ENCODE results near the gene LAIR1. TPM values are rescaled to one million over a fixed set of nuclear protein-coding genes. Genes with fewer than 3 reads are reported as not detected.

The LAIR1 gene
- polyA plus RNA-seq, 1 donor (not counting 4 experiments of a cell fraction or from before 2014, with no cell fraction given), result not detected

DNA sequence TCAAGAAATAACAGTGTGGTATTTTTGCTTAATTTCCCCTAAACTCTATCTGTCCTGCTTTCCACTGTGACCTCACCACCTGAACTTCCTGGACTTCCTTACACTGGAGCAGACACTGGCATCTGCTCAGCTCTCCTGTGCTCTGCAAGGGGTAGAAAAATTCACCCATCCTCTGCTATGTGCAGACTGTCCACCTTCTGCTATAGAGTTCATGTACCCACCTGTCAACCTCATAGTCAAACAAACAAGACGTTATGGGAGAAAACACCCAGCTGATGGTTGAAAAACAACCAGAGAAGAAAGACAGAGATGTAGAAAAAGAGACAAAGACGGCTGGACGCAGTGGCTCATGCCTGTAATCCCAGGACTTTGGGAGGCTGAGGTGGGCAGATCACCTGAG lies 12.2 kb downstream of the LAIR1 start:
- Histone ChIP-seq H3K27me3 (ENCODE audit: control insufficient read depth, extremely low read depth, insufficient read depth, low read length) (no peaks in the 10 kb centered on the region), H3K36me3 (ENCODE audit: control insufficient read depth in 2 of 2, extremely low read depth in 1 of 2, insufficient read depth in 2 of 2, low read length in 2 of 2) (no peaks in the 10 kb centered on the region), H3K79me2 (ENCODE audit: control insufficient read depth, insufficient read depth, low read length) (no peaks in the 10 kb centered on the region), H4K20me1 (ENCODE audit: control insufficient read depth, extremely low read depth, insufficient read depth, low read length) (no peaks in the 10 kb centered on the region), H2AFZ (ENCODE audit: control insufficient read depth, low read length) (no peak overlapping the region), H3K9ac (ENCODE audit: control insufficient read depth, extremely low read depth, insufficient read depth, low read length) (no peak overlapping the region), H3K4me1 (ENCODE audit: control insufficient read depth, extremely low read depth, insufficient read depth, low read length) (no peaks in the 10 kb centered on the region), H3K9me1 (ENCODE audit: control insufficient read depth, extremely low read depth, insufficient read depth, low read length) (no peaks in the 10 kb centered on the region), H3K27ac (ENCODE audit: control insufficient read depth, insufficient read depth, low read length) (no peak overlapping the region), H3K4me2 (ENCODE audit: control insufficient read depth, extremely low read depth, insufficient read depth, low read depth, low read length) (no peak overlapping the region), H3K9me3 (ENCODE audit: control insufficient read depth, low read depth, low read length) (peaks cover 2% of the 10 kb centered on the region), H3K4me3 (ENCODE audit: control insufficient read depth in 2 of 3, extremely low read depth in 1 of 3, insufficient read depth in 2 of 3, low read depth in 1 of 3, low read length in 3 of 3) (no peak overlapping the region)
- dilution Hi-C loops (cut with MboI; ENCODE audit: extremely low pct_ligation_motif_present, low sequenced_read_pairs), result no loop called here
- FAIRE-seq, result no peak
- no peak for DNase-seq (ENCODE audit: low read depth, low spot score)
- TF ChIP-seq, protein P1, sequence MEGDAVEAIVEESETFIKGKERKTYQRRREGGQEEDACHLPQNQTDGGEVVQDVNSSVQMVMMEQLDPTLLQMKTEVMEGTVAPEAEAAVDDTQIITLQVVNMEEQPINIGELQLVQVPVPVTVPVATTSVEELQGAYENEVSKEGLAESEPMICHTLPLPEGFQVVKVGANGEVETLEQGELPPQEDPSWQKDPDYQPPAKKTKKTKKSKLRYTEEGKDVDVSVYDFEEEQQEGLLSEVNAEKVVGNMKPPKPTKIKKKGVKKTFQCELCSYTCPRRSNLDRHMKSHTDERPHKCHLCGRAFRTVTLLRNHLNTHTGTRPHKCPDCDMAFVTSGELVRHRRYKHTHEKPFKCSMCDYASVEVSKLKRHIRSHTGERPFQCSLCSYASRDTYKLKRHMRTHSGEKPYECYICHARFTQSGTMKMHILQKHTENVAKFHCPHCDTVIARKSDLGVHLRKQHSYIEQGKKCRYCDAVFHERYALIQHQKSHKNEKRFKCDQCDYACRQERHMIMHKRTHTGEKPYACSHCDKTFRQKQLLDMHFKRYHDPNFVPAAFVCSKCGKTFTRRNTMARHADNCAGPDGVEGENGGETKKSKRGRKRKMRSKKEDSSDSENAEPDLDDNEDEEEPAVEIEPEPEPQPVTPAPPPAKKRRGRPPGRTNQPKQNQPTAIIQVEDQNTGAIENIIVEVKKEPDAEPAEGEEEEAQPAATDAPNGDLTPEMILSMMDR (optimal IDR thresholded peaks at IDR 0.05 in 1 of 3, IDR thresholded peaks at IDR 0.05 in 1 of 3, conservative IDR thresholded peaks at IDR 0.05 in 1 of 3; ENCODE audit: extremely low read depth in 1 of 3, insufficient read depth in 2 of 3, low read length in 3 of 3), result no peak
- no peak for TF ChIP-seq EZH2 (IDR thresholded peaks at IDR 0.05; ENCODE audit: low read length)

DNA sequence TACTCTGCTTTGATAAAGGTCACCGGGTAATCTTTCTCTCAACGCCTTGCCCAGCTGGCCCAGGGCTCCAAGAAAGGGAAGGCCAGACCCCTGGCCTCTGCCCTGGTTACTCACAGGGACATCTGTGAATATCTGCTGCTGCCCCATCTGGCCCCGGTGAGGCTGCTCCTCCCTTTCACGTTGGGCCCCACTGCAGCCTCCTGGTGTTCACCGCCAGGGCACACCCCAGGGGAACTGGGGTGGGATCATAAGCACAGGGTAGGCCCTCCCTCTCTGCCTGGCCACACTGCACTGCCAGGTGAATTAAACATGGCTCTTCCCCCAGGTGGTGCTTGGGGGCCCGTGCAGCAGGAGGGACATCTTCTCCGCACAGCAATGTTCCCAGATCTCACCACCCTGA lies 12.7 kb downstream of the LAIR1 start:
- Histone ChIP-seq H3K9me1 (ENCODE audit: control insufficient read depth, extremely low read depth, insufficient read depth, low read length) (no peaks in the 10 kb centered on the region), H3K9me3 (ENCODE audit: control insufficient read depth, low read depth, low read length) (peaks cover 2% of the 10 kb centered on the region), H2AFZ (ENCODE audit: control insufficient read depth, low read length) (no peak overlapping the region), H3K79me2 (ENCODE audit: control insufficient read depth, insufficient read depth, low read length) (no peaks in the 10 kb centered on the region), H3K4me1 (ENCODE audit: control insufficient read depth, extremely low read depth, insufficient read depth, low read length) (no peaks in the 10 kb centered on the region), H3K9ac (ENCODE audit: control insufficient read depth, extremely low read depth, insufficient read depth, low read length) (no peak overlapping the region), H3K27ac (ENCODE audit: control insufficient read depth, insufficient read depth, low read length) (no peak overlapping the region), H3K36me3 (ENCODE audit: control insufficient read depth in 2 of 2, extremely low read depth in 1 of 2, insufficient read depth in 2 of 2, low read length in 2 of 2) (no peaks in the 10 kb centered on the region), H3K4me2 (ENCODE audit: control insufficient read depth, extremely low read depth, insufficient read depth, low read depth, low read length) (no peak overlapping the region), H3K27me3 (ENCODE audit: control insufficient read depth, extremely low read depth, insufficient read depth, low read length) (no peaks in the 10 kb centered on the region), H4K20me1 (ENCODE audit: control insufficient read depth, extremely low read depth, insufficient read depth, low read length) (no peaks in the 10 kb centered on the region), H3K4me3 (ENCODE audit: control insufficient read depth in 2 of 3, extremely low read depth in 1 of 3, insufficient read depth in 2 of 3, low read depth in 1 of 3, low read length in 3 of 3) (no peak overlapping the region)
- no peak for FAIRE-seq
- dilution Hi-C loops (cut with MboI; ENCODE audit: extremely low pct_ligation_motif_present, low sequenced_read_pairs), result no loop called here
- no peak for DNase-seq (ENCODE audit: low read depth, low spot score)
- TF ChIP-seq EZH2 (IDR thresholded peaks at IDR 0.05; ENCODE audit: low read length), result no peak
- TF ChIP-seq, protein P1 (optimal IDR thresholded peaks at IDR 0.05 in 1 of 3, IDR thresholded peaks at IDR 0.05 in 1 of 3, conservative IDR thresholded peaks at IDR 0.05 in 1 of 3; ENCODE audit: extremely low read depth in 1 of 3, insufficient read depth in 2 of 3, low read length in 3 of 3), result no peak
